Progenitor cell of endocrine pancreas (in vitro differentiated cells): Measurements from ENCODE around the gene PPIL6. TPM values are rescaled to one million over a fixed set of nuclear protein-coding genes. Genes with fewer than 3 reads are reported as not detected.

Experiments
- DNase-seq: peaks from one replicate; pipeline ENCODE4 v3.0.0; 2021; ENCODE audit warnings: low spot score; ENCODE audit not compliant: unreplicated experiment
- H3K27ac Mint-ChIP-seq: 2 replicates; pipeline ENCODE4 v1.8.0; 2021; ENCODE audit warnings: mild to moderate bottlenecking, moderate library complexity, mixed read lengths
- H3K27me3 Mint-ChIP-seq: 2 replicates; pipeline ENCODE4 v1.8.0; 2021; ENCODE audit warnings: mixed read lengths
- H3K36me3 Mint-ChIP-seq: 2 replicates; pipeline ENCODE4 v1.8.0; 2022; ENCODE audit warnings: mixed read lengths; ENCODE audit not compliant: insufficient read depth
- H3K4me1 Mint-ChIP-seq: 2 replicates; pipeline ENCODE4 v1.8.0; 2021; ENCODE audit warnings: low read depth, mixed read lengths
- H3K4me3 Mint-ChIP-seq: 2 replicates; pipeline ENCODE4 v1.8.0; 2021; ENCODE audit warnings: low read depth, mild to moderate bottlenecking, moderate library complexity, mixed read lengths
- H3K9me3 Mint-ChIP-seq: 2 replicates; pipeline ENCODE4 v1.8.0; 2021; ENCODE audit warnings: low read depth, mixed read lengths
- CTCF ChIP-seq: fragments of 200-600 bp; sonication (generic); IDR thresholded peaks from one replicate; pipeline ENCODE4 v1.5.0; 2021; ENCODE audit warnings: antibody characterized with exemption, mild to moderate bottlenecking; ENCODE audit not compliant: unreplicated experiment
- long read RNA-seq: library from polyadenylated mRNA; unstranded; transcript quantifications from one replicate; pipeline ENCODE4 v2.0.0, GENCODE V29; 2020
- total RNA-seq: library from RNA; stranded (reverse); gene quantifications from 2 replicates; pipeline ENCODE4 v1.2.1, GENCODE V29; 2021

PPIL6 gene
- total RNA-seq = 7.0 and 7.9 TPM in 2 replicates
- long read RNA-seq, full-length matches to known transcripts = 5 of 25 reads
- long read RNA-seq, partial matches to known transcripts = 9 of 25 reads
- long read RNA-seq, other reads (novel, unspliced or antisense) = 11 of 25 reads

- H3K9me3 Mint-ChIP-seq = no peaks in the 10 kb centered on the region
- peaks cover 2% of the 10 kb centered on the region for H3K36me3 Mint-ChIP-seq
- DNase-seq = peak; percentile 86
- H3K27ac Mint-ChIP-seq = peak within 1 kb of the TSS; percentile 97
- H3K27me3 Mint-ChIP-seq = no peaks in the 10 kb centered on the region
- peak; percentile 48 for TF ChIP-seq CTCF
- H3K4me1 Mint-ChIP-seq = peaks cover 14% of the 10 kb centered on the region
- peak within 1 kb of the TSS; percentile 96 for H3K4me3 Mint-ChIP-seq
Measured at GRCh38 chr6:109440331-109441068, at the start of gene PPIL6, which contains the start of gene SMPD2. TSS of gene PPIL6 (minus strand) at chr6:109440628. CDS start at chr6:109440590, 38 bp downstream. TSS of gene SMPD2 (plus strand) at chr6:109440724. CDS start at chr6:109441122, 398 bp downstream.

GRCh38 chr6:109488001-109488400 is 47.6 kb upstream of the PPIL6 start:
- H3K27me3 Mint-ChIP-seq = peaks cover 20% of the 10 kb centered on the region
- no peaks in the 10 kb centered on the region for H3K9me3 Mint-ChIP-seq
- no peak overlapping the region for H3K27ac Mint-ChIP-seq
- H3K4me1 Mint-ChIP-seq = no peaks in the 10 kb centered on the region
- H3K4me3 Mint-ChIP-seq = no peak overlapping the region
- TF ChIP-seq CTCF = no peak
- no peak for DNase-seq
- H3K36me3 Mint-ChIP-seq = no peaks in the 10 kb centered on the region

- Mint-ChIP-seq H3K36me3 (peaks cover 5% of the 10 kb centered on the region), H3K27ac (no peak overlapping the region), H3K4me1 (peaks cover 12% of the 10 kb centered on the region), H3K4me3 (no peak overlapping the region), H3K9me3 (no peaks in the 10 kb centered on the region), H3K27me3 (peaks cover 20% of the 10 kb centered on the region)
- no peak for DNase-seq
- TF ChIP-seq CTCF = no peak
Measured at GRCh38 chr6:109486068-109486467, 45.6 kb upstream of the PPIL6 start.

GRCh38 chr6:109485266-109485935 is 45.0 kb upstream of the PPIL6 start:
- Mint-ChIP-seq H3K9me3 (no peaks in the 10 kb centered on the region), H3K36me3 (peaks cover 9% of the 10 kb centered on the region), H3K4me1 (peaks cover 17% of the 10 kb centered on the region), H3K27me3 (peaks cover 20% of the 10 kb centered on the region), H3K27ac (no peak overlapping the region), H3K4me3 (no peak overlapping the region)
- no peak for TF ChIP-seq CTCF
- DNase-seq = no peak

- no peak for DNase-seq
- no peak for TF ChIP-seq CTCF
- peak overlapping the region; percentile 74 for H3K4me3 Mint-ChIP-seq
- peaks cover 12% of the 10 kb centered on the region for H3K36me3 Mint-ChIP-seq
- H3K27ac Mint-ChIP-seq = no peak overlapping the region
- peaks cover 24% of the 10 kb centered on the region for H3K4me1 Mint-ChIP-seq
- no peaks in the 10 kb centered on the region for H3K9me3 Mint-ChIP-seq
- H3K27me3 Mint-ChIP-seq = peaks cover 20% of the 10 kb centered on the region
Measured at GRCh38 chr6:109484122-109484521, 43.7 kb upstream of the PPIL6 start.
